ENCODE results near the gene WDR20.

- no peak for TF ChIP-seq POLR2A (IDR thresholded peaks at IDR 0.05)
- no peak for TF ChIP-seq CTCF (IDR thresholded peaks at IDR 0.05)
Observed at GRCh38 chr14:102220031-102220430, 80.3 kb downstream of the WDR20 start.

Data from esophagus squamous epithelium (tissue), 4 donors.